ENCODE data around the gene CHD3.

CHD3 gene

DNA sequence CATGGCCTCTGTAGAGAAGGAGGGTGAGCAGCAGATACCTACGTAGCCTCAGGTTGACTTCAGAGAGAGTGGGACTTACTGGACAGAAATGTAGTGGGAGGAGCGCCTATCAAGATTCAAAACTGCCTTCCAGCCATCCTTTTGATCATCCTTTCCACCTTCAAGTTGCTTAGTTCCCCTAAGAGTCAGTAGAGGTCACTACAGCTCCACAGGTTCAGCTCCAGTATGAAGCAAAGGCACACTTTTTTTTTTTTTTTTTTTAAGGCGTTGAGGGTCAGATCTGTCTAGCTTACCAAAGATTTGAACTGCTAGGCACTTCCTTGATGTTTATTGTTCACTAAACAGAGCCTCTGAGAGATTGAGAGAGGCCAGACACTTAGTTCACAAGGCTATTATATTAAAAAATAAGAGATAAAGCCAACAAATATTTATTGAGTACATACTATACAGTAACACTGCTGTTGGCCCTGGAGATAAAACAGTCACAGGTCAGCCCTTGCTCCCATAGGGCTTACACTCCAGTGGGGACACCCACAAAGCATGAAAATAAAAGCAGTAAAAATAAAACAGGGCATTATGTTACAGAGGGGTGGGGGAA, 24.4 kb downstream of the CHD3 start:
- Histone ChIP-seq H3K27me3 (ENCODE audit: control insufficient read depth, insufficient read depth, low read length) (no peaks in the 10 kb centered on the region), H3K4me3 (ENCODE audit: low read length) (no peak overlapping the region), H3K9ac (ENCODE audit: low read depth, low read length) (no peak overlapping the region), H3K36me3 (ENCODE audit: insufficient read depth, low read length) (peaks cover 36% of the 10 kb centered on the region), H3K4me2 (ENCODE audit: low read length) (no peak overlapping the region), H3K4me1 (ENCODE audit: control insufficient read depth, insufficient read depth, low read length) (peaks cover 25% of the 10 kb centered on the region), H3K9me3 (replicated peaks; ENCODE audit: low read length) (no peaks in the 10 kb centered on the region)

DNA sequence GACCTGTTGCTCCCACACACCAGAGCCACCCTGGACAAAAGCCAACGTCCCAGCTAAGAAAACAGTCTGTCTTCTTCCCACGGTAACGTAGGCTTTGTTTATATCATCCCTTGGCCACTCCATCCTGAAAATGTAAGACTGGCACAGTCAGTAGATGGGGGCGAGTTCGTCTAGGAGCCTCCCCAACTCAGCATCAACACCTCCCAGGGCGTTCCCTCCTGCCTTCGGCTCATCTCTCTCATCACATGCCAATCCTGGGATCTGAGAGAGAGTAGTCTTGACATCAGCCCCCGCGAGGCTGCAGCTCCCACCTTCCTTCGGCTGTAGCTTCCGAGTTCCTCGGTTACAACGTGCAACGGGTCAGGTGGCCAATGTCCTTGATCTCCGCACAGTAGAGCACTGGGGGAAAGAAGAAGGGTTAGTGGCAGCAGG, 26.6 kb downstream of the CHD3 start:
- H3K4me2 ChIP-seq (ENCODE audit: low read length), result peak overlapping the region; percentile 97
- H3K27me3 ChIP-seq (ENCODE audit: control insufficient read depth, insufficient read depth, low read length), result no peaks in the 10 kb centered on the region
- H3K9me3 ChIP-seq (replicated peaks; ENCODE audit: low read length), result no peaks in the 10 kb centered on the region
- H3K9ac ChIP-seq (ENCODE audit: low read depth, low read length), result peak overlapping the region; percentile 90
- H3K4me1 ChIP-seq (ENCODE audit: control insufficient read depth, insufficient read depth, low read length), result peaks cover 25% of the 10 kb centered on the region
- H3K36me3 ChIP-seq (ENCODE audit: insufficient read depth, low read length), result peaks cover 16% of the 10 kb centered on the region
- H3K4me3 ChIP-seq (ENCODE audit: low read length), result peak overlapping the region; percentile 78

DNA sequence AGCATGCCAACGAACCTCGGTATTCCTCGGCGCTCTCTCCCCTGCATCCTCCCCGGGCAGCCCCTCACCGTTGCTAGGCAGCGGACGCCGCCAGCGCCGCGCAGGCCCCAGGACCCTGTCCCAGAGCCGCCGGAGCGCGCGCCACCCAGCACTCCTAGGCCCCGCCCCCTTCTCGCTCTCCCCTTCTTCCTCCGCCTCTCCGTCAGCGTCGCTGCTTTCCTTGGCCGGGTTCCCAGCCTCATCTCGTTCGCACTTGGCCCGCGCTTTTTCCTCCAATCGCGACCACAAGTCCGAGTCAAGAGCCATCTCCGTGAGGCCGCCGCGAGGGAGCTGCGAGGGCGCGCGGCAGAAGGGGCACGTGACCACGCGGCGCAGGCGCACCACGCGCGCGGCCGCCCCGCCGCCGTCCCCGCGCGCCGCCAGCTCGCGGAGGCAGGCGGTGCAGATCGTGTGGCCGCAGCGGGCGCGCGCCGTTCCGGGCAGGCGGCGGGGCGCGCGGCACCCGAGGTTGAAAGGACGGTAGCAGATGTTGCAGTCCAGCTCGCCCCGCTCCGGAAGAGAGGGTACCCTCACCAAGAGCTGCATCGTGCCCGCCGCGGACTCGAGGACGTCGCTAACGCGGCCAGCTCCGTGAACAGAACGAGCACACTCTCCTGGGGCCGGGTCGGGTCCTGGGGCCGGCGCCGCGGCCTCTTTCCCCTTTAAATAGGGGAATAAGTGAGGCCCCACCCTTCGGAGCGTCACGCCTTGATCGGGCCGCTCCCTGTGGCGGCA, 27.2 kb downstream of the CHD3 start, which contains the start of gene RNF227:
Gene RNF227, minus strand, starts transcription at position 679 of the 774 bp plus-strand sequence. Its CDS starts 94 bp downstream, at position 585.
- Histone ChIP-seq H3K9me3 (replicated peaks; ENCODE audit: low read length) (no peaks in the 10 kb centered on the region), H3K27me3 (ENCODE audit: control insufficient read depth, insufficient read depth, low read length) (no peaks in the 10 kb centered on the region), H3K36me3 (ENCODE audit: insufficient read depth, low read length) (peaks cover 10% of the 10 kb centered on the region), H3K9ac (ENCODE audit: low read depth, low read length) (peak within 1 kb of the TSS; percentile 90), H3K4me2 (ENCODE audit: low read length) (peak within 1 kb of the TSS; percentile 97), H3K4me3 (ENCODE audit: low read length) (peak within 1 kb of the TSS; percentile 78), H3K4me1 (ENCODE audit: control insufficient read depth, insufficient read depth, low read length) (peaks cover 25% of the 10 kb centered on the region)

DNA sequence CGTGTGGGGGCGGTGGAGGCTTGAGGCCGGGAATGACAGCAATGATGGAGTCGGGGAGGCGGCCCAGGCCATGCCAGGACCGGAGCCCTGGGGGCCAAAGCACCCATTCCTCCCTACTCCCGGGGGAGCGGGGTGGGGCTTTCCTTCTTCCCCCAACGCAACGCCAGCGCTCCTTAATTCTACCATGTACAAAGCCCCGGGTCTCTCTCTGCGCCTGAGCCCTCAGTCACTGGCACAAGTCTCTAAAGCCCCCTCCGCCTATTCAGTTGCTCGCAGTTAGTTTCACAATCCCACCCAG, 27.7 kb downstream of the CHD3 start:
- Histone ChIP-seq H3K4me2 (ENCODE audit: low read length) (peak overlapping the region; percentile 97), H3K9ac (ENCODE audit: low read depth, low read length) (peak overlapping the region; percentile 90), H3K36me3 (ENCODE audit: insufficient read depth, low read length) (peaks cover 6% of the 10 kb centered on the region), H3K27me3 (ENCODE audit: control insufficient read depth, insufficient read depth, low read length) (no peaks in the 10 kb centered on the region), H3K9me3 (replicated peaks; ENCODE audit: low read length) (no peaks in the 10 kb centered on the region), H3K4me3 (ENCODE audit: low read length) (peak overlapping the region; percentile 78), H3K4me1 (ENCODE audit: control insufficient read depth, insufficient read depth, low read length) (peaks cover 25% of the 10 kb centered on the region)

DNA sequence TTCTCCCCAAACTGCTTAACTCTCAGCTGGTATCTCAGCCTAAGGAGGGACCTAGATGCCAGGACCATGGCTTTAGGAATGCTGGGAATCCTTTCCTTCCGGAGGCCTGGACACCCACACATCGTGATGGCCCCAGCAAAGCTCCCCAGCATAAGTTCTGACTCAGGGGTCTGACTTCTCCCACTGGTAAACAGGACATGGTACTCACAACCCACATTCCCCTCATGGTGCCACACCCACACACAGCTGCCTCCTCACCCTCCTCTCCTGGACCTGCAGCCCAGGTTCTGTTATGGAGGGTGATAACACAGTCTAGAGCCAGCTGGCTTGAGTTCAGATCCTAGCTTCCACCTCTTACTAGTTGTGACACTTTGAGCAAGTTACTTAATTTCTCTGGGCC, 28.2 kb downstream of the CHD3 start:
- peaks cover 25% of the 10 kb centered on the region for H3K4me1 ChIP-seq (ENCODE audit: control insufficient read depth, insufficient read depth, low read length)
- H3K4me3 ChIP-seq (ENCODE audit: low read length), result peak overlapping the region; percentile 78
- no peaks in the 10 kb centered on the region for H3K9me3 ChIP-seq (replicated peaks; ENCODE audit: low read length)
- H3K9ac ChIP-seq (ENCODE audit: low read depth, low read length), result peak overlapping the region; percentile 90
- no peaks in the 10 kb centered on the region for H3K27me3 ChIP-seq (ENCODE audit: control insufficient read depth, insufficient read depth, low read length)
- peak overlapping the region; percentile 97 for H3K4me2 ChIP-seq (ENCODE audit: low read length)
- H3K36me3 ChIP-seq (ENCODE audit: insufficient read depth, low read length), result peaks cover 2% of the 10 kb centered on the region

DNA sequence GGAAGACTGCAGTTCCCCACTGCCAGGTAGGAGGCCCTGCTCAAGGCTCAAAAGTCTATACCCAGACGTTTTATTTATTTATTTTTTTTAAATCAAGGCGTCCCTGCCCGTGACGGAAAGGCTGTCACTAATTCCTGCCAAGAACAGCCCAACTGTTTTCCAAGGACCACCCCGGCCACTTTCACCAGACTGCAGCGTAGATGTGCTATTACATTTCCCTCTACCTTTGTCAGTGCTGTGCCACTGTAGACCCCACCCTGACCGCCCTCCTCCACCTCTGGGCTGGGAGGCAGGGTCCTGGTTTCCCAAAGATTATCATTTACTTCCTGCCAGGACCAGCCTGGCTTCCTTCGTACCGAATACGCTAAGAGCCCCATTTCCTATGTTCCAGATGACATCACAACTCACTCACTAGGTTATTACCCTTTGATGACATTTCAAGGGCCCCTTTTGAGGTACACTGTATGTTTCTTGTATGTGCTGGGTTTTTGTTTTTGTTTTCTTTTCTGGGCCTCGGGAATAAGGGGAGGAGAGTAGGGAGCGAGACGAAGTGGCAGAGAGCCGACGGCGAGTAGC, 33.8 kb downstream of the CHD3 start:
- Histone ChIP-seq H3K9me3 (replicated peaks; ENCODE audit: low read length) (no peaks in the 10 kb centered on the region), H3K4me2 (ENCODE audit: low read length) (peak overlapping the region; percentile 76), H3K9ac (ENCODE audit: low read depth, low read length) (peak overlapping the region; percentile 66), H3K4me3 (ENCODE audit: low read length) (peak overlapping the region; percentile 60), H3K4me1 (ENCODE audit: control insufficient read depth, insufficient read depth, low read length) (peaks cover 10% of the 10 kb centered on the region), H3K36me3 (ENCODE audit: insufficient read depth, low read length) (no peaks in the 10 kb centered on the region), H3K27me3 (ENCODE audit: control insufficient read depth, insufficient read depth, low read length) (no peaks in the 10 kb centered on the region)

DNA sequence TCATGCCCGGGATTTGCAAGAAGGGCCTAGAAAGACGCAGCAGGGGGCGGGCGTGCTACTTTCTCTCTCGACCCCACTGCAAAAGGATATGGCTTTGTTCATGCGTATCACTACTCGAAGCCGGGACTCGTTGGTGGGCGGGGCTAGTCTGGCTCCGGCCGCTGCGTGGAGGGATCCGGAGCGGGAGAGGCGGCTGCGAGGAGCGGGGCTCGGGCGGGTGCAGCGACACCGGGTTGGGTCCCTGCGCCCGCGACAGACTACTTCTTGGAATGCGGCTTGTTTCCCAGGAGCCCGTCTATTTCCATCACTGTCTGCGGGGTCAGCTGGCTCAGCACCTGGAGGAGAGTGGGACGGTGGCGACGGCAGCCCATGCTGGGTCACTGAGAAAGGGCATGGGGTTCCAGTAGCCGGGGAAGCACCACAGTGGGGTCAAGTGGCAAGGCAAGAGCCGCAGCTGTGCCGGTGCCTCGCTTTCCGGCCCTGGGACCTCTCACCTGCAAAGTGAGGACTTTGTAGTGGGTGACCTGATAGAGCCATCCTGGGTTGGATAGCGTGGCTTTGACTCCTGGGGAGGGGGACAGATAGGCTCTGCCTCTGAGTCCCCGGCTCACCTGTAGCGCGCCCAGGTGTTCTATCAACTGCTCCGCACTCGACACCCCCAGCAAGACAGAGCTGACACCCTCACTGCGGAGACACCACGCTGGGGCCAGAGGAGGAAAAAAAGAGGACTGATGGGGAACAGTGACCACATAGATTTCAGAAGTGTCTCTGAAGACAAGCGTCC, 34.4 kb downstream of the CHD3 start:
- Histone ChIP-seq H3K4me2 (ENCODE audit: low read length) (peak overlapping the region; percentile 76), H3K36me3 (ENCODE audit: insufficient read depth, low read length) (no peaks in the 10 kb centered on the region), H3K4me3 (ENCODE audit: low read length) (peak overlapping the region; percentile 60), H3K4me1 (ENCODE audit: control insufficient read depth, insufficient read depth, low read length) (peaks cover 10% of the 10 kb centered on the region), H3K27me3 (ENCODE audit: control insufficient read depth, insufficient read depth, low read length) (no peaks in the 10 kb centered on the region), H3K9ac (ENCODE audit: low read depth, low read length) (peak overlapping the region; percentile 66), H3K9me3 (replicated peaks; ENCODE audit: low read length) (no peaks in the 10 kb centered on the region)

DNA sequence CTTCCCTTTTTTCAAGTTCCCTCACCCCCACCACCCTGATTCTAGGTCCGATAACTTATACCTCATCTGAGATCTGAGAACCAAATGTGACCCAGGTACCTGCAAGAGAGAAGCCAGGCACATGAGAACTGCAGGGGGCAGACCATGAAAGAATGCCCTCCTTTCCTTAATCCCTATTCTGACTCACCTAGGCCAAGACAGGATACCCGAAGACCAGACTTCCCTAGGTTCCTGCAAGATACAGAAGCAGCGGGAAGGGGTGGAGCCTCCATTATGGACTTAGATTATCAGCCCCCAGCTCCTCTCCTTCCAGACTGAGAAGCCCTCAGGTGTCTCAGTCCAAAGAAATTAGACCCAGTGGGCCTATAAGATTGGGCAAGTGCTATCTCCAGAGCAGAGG, 39.0 kb downstream of the CHD3 start:
- Histone ChIP-seq H3K36me3 (ENCODE audit: insufficient read depth, low read length) (no peaks in the 10 kb centered on the region), H3K9me3 (replicated peaks; ENCODE audit: low read length) (no peaks in the 10 kb centered on the region), H3K4me2 (ENCODE audit: low read length) (no peak overlapping the region), H3K4me1 (ENCODE audit: control insufficient read depth, insufficient read depth, low read length) (peaks cover 13% of the 10 kb centered on the region), H3K27me3 (ENCODE audit: control insufficient read depth, insufficient read depth, low read length) (no peaks in the 10 kb centered on the region), H3K9ac (ENCODE audit: low read depth, low read length) (no peak overlapping the region), H3K4me3 (ENCODE audit: low read length) (no peak overlapping the region)

DNA sequence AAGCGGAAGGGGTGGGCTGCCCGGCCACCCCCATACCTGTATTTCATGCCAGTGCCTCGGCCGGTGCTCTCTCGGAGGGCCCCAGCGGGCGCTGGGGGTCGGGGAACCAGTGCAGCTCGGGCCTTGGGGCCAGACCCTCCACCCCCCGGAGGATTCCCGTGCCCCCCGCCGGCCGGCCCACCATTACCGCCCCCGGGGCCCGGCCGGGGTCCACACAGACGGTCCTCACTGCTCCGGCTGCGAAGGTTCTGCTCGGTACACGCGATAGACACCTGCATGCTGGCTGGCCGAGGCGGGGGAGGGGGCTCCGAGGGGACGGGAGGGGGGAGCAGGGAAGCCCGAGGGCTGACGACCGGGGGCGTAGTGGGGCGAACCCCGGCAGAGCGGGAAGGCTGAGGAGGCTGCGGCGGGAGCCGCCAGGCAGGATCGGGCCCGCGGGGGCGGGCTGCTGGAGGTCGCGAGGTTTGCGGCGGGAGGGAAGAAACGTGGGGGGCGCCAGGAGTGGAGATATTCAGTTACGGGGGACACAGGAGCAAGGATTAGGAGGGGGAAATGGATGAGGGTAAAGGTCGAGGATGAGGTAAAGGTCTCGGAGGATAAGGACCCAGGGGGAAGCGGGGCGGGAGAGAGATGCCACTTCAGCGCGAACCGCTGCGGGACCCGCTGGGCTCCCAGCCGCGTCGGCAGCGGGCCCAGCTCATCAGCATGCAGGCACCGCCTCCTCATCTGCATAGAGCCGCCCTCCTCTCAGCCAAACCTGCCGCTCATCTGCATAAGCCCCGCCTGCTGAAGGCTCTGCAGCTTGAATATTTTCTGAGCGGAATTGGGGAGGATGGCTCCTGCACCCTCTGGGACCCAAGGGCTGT, 40.8 kb downstream of the CHD3 start, which contains the start of gene KCNAB3:
Gene KCNAB3, minus strand, starts transcription at position 699 of the 866 bp plus-strand sequence. Its CDS starts 421 bp downstream, at position 278.
- Histone ChIP-seq H3K36me3 (ENCODE audit: insufficient read depth, low read length) (peaks cover 2% of the 10 kb centered on the region), H3K4me3 (ENCODE audit: low read length) (peak within 1 kb of the TSS; percentile 83), H3K27me3 (ENCODE audit: control insufficient read depth, insufficient read depth, low read length) (no peaks in the 10 kb centered on the region), H3K4me2 (ENCODE audit: low read length) (peak within 1 kb of the TSS; percentile 88), H3K4me1 (ENCODE audit: control insufficient read depth, insufficient read depth, low read length) (peaks cover 19% of the 10 kb centered on the region), H3K9me3 (replicated peaks; ENCODE audit: low read length) (no peaks in the 10 kb centered on the region), H3K9ac (ENCODE audit: low read depth, low read length) (peak within 1 kb of the TSS; percentile 32)

DNA sequence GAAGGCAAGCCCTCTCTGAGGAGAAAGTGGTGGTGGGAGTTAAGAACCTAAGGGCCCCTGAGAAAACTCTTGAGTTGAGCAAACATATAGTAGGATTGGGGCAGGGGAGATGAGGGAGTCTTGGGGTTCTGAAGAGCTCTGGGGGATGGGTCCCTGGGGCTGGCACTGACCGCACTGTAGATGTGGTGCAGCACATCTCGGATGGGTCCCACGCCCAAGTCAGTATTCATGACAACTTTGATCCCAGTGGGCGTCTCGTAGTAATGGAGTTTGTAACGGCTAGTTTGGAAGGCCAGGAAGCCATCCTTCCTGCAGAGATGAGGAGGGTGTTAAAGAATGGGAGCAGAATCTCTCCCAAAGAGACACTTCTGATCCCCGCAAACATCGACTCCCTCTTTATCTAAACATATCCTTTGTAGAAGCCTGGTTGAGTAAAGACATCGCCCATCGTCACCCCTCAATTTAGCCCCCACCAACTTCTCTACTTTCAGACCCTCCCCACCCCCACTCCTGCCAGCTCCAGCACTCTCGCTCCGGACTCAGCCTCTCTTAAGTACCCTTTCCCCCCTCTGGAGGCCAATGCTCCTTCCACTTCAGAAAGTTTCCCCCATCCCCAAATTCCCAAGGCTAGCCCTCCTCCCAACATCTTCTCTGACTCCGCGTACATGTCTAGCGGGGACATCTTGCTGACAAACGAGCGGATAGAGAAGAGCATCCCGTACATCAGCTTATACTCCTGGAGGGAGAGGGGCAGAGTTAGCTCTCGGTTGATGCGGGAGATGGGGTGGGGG, 42.4 kb downstream of the CHD3 start:
- H3K27me3 ChIP-seq (ENCODE audit: control insufficient read depth, insufficient read depth, low read length), result no peaks in the 10 kb centered on the region
- H3K36me3 ChIP-seq (ENCODE audit: insufficient read depth, low read length), result peaks cover 17% of the 10 kb centered on the region
- H3K4me1 ChIP-seq (ENCODE audit: control insufficient read depth, insufficient read depth, low read length), result peaks cover 21% of the 10 kb centered on the region
- H3K9me3 ChIP-seq (replicated peaks; ENCODE audit: low read length), result no peaks in the 10 kb centered on the region
- peak overlapping the region; percentile 83 for H3K4me3 ChIP-seq (ENCODE audit: low read length)
- peak overlapping the region; percentile 82 for H3K9ac ChIP-seq (ENCODE audit: low read depth, low read length)
- peak overlapping the region; percentile 88 for H3K4me2 ChIP-seq (ENCODE audit: low read length)

Data from skeletal muscle satellite cell (primary cell).